Activated CD4-positive, alpha-beta T cell treated with anti-CD3 and anti-CD28 coated beads, Interleukin-2, Interleukin-6, amounts not matched to agents 100 ng/mL and 50 ng/mL, durations not matched to agents 16 hours and 8 hours (primary cell): Measurements from ENCODE around the gene CALN1.

Experiments
- DNase-seq: peaks from one replicate; pipeline ENCODE4 v3.0.0-alpha.2; 2020

Gene CALN1

GRCh38 chr7:72170475-72170874, 241.7 kb downstream of the CALN1 start:
- no peak for DNase-seq

DNA sequence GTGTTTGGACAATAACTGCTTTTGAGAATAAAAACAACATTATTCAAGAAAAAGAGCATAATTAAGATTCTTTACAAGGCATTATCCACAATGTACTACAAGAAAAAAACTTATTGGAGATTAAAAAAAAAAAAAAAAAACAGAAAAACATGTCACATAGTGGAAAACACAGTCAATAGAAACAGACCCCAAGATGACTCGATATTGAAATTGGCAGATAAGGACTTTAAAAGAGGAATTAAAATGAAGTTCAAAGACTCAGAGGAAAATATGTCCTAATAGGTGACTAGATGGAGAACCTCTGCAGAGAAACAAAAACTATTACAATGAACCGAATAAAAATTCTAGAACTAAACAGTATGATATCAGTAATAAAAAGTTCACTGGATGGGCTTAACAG, 248.9 kb downstream of the CALN1 start:
- DNase-seq, result no peak

DNA sequence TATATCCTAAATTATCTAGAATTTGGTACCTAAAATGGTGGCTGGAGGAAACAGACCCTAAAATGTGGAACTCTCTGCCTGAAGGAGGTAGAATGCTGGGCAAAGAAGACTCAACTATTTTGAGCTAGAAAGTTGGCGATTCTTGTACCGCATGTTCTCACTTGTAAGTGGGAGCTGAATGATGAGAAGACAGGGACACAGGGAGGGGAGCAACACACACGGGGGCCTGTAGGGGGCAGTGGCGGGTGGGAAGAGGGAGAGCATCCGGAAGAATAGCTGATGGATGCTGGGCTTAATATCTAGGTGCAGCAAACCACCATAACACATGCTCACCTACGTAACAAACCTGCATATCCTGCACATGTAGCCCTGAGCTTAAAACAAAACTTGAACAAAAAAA, 250.6 kb downstream of the CALN1 start:
- no peak for DNase-seq

DNA sequence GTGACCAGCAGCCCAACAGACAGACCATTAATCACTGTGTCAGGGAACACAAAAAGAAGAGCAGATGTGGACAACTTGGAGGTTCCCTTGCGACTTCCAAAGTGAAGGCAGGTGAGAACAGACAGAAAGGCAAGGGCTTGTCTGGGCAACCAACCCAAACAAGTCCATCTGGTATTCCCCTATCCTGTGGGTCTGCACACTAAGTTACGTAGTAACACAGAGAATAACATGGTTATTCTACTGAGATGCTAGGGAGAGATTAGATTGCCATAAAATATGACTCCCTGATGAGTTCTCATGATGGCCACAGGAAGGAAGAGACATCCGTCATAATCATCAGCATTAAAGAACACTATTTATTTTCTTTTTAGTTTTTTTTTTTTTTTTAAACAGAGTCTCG, 252.2 kb downstream of the CALN1 start:
- DNase-seq, result no peak

DNA sequence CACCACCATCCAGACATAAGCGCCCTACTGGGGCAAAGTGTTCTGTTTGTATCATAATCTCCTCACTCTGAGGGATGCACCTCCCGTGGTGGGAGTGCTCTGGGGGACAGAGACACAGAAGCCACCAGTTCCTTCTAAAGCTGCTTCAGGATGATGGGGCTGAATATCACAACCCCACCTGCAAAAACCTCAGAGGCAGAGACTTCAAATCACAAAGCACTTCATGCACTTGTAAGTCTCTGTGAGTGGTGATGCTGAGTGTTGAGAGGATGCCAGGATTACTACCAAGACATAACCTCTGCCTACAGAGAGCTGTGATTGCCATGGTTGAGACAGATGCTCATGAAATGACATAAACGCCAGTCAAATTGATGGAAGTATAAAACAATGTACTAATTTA, 255.5 kb downstream of the CALN1 start:
- DNase-seq, result no peak

DNA sequence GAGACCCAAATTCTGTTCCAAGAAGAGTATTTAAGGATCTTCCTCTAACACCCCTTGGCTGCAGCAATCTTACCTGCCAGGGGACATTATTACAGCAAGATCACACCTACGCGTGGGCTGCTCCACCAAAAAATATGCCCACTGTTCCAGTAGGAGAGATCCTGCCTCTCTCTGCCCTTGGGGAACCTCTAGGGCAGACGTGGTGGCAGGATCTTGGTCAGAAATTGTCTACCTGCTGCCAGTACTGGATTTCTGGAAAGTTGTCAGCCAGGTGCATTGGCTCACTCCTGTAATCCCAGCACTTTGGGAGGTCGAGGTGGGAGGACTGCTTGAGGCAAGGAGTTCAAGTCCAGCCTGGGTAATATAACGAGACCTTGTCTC, 259.0 kb downstream of the CALN1 start:
- no peak for DNase-seq

- no peak for DNase-seq
Observed at GRCh38 chr7:72152161-72153131, 259.7 kb downstream of the CALN1 start.

DNA sequence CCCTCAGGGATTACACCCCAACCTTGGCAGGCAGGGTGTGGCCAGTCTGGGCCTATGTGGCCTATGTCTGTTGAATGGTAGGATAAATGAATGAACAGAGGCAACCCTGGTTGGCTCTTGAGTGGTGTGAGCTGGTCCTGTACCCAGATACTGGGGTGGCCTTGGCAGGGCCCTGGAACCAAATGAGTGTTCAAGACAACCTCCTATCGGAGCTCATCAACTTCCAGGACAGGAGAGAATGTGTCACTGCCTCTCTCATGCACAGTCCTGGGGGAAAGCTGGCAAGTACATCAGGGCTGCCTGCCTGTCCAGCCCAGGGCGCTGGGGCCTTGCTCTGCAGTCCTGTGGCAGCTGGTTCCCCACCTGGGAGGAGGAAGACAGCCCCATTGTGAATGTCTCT, 271.6 kb downstream of the CALN1 start:
- DNase-seq, result no peak

- no peak for DNase-seq
Observed at GRCh38 chr7:72127136-72127535, 285.0 kb downstream of the CALN1 start.

- DNase-seq, result no peak
Observed at GRCh38 chr7:72123913-72124312, 288.2 kb downstream of the CALN1 start.

DNA sequence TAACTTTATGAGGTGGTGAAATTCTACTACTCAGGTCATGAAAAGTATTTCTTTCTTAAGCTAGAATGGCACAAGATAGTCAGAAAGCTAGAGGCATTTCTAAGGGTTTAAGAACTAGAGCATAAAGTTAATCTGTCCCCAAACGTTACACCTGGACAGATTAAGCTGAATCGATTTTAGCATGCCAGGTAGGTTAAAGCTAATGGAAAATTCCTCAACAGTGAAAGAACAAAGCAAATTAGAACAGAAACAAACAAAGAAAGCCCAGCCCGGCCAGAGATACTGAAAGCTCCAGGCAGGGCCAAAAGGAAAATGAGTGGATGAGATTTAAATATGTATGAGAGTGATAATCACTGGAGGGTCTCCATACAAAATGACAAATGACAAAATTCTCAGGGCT, 293.8 kb downstream of the CALN1 start:
- no peak for DNase-seq

- no peak for DNase-seq
Observed at GRCh38 chr7:72114129-72114528, 298.0 kb downstream of the CALN1 start.

GRCh38 chr7:72112992-72113391, 299.1 kb downstream of the CALN1 start:
- DNase-seq, result no peak

DNA sequence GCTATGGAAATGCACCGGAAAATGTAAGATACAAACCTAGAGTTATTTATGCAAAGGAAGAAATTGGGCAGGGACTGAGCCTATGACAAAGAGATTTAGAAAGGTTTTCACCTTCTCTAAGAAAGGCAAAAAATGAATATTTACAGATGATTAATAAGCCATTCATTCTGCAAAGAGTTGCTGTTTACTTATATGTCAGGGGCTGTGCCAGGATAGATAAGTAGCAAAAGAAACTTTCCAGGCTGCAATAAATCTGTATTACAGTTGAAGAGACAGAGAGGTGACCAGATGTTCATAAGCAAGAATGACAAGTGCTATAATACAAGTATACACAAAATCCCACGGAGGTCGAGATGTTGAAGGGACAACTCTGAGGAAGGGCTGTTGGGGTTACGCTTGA, 299.6 kb downstream of the CALN1 start:
- DNase-seq, result no peak

DNA sequence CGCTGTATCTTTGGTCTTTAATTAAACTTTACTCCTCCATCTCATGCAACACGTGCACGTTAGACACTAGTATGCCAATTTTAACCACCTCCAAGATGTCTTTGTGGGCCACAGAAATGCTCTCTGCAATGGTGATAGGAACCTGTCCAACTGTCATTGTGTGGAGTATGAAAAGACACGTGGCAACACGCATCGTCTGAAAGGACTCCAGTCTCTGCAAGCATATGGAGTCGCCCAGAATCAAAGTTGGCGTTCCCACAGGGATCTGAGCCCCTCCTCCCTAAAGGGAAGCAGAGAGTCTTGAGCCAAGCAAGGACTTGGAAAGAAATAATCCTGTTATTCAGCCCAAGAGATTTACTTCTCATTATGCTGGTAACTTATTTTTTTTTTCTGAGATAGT, 301.1 kb downstream of the CALN1 start:
- no peak for DNase-seq

GRCh38 chr7:72109566-72109965, 302.6 kb downstream of the CALN1 start:
- DNase-seq, result no peak

DNA sequence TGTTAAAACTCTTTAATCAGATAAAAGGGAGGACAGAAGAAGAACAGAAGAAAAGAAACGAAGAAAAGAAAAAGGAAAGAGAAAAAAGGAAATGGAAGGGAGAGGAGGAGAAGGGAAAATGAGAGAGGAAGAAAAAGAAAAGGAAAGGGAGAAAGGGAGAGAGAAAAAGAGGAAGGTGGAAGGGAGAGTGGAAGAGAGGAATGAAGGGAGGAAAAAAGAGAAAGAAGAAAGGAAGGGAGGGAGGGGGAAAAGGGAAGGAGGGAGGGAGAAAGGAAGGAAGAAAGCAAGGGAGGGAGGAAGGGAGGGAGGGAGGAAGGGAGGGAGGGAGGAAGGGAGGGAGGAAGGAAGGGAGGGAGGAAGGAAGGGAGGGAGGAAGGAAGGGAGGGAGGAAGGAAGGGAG, 305.7 kb downstream of the CALN1 start:
- no peak for DNase-seq

DNA sequence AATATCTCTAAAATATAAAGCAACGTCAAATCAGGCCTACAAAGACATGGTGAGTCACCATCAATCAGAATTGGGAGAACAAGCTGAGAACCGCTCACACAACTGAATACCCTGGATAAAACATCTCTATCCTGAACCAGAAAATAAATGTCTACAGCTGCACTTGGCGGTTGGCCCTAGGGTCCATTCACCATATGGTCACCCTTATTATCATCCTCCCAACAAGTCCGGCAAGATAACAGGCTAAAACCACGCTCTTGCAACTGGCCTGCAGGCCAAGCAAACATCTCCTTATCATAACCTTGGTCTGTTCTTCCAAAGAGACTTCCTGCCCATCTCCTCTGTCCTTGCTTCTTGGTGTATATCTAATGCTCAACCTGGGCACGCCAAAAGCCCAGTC, 310.7 kb downstream of the CALN1 start:
- no peak for DNase-seq

GRCh38 chr7:72099784-72100183, 312.4 kb downstream of the CALN1 start:
- no peak for DNase-seq

GRCh38 chr7:72098807-72099580, 313.1 kb downstream of the CALN1 start:
- DNase-seq, result no peak

DNA sequence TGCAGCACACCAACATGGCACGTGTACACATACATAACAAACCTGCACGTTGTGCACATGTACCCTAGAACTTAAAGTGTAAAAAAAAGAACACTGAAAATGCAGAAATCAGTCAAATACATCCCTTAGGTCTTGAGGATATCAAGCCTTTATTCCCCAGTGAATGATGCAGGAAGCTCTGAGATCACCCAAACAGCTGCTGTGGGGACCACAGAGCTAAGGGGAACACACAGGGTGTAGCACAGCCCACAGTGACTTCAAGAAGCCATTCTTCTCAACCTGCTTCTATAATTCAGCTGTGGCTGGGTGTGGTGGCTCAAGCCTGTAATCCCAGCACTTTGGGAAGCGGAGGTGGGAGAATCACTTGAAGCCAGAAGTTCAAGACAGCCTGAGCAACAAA, 314.9 kb downstream of the CALN1 start:
- no peak for DNase-seq

- DNase-seq, result no peak
Observed at GRCh38 chr7:72092769-72093168, 319.4 kb downstream of the CALN1 start.

DNA sequence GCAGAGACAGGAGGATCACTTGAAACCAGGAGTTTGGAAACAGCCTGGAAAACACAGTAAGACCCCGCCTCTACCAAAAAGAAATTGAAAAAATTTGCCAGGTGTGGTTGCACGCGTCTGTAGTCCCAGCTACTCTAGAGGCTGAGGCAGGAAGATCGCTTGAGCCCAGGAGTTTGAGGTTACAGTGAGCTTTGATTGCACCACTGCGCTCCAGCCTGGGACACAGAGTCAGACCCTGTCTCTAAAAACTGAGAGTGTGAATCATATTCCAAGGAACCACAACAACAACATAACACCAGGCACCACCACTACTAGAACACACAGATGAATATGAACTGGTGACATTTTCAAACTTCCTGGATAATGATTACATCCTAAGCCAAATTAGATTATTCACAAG, 324.2 kb downstream of the CALN1 start:
- no peak for DNase-seq

- DNase-seq, result no peak
Observed at GRCh38 chr7:72080865-72081510, 331.1 kb downstream of the CALN1 start.
